CD4-positive, alpha-beta T cell treated with Interleukin-15 for 1 hour (primary cell): ENCODE results near the gene RAB37.

Experiments used
- DNase-seq: peaks from one replicate; pipeline ENCODE4 v3.0.0-alpha.2; 2020

RAB37 gene

DNA sequence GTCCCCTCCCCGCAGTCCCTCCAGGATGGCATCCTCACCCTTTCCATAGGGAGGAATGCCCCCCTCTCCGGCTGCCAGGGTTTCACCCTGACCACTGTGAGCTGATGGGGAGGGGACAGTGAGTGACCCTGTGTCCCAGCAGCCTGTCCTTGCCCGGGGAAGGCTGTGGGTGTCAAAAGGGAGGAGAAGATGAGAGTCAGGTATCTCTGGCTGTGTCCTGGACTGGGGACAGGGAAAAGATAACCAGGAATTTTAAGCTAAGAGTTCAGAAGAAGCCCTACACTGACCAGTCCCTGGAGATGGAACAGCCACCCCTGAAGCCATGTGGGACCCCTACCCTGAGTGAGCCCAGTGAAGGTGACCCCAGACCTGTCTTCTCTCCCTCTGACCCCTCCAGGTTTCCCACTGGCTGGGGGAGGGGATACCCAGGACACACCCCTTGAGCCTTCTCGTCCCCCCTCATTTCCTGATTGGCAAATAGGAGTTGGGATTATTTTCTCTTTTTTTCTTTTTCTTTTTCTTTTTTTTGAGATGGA, 27.8 kb downstream of the RAB37 start:
- no peak for DNase-seq

- no peak for DNase-seq
Observed at GRCh38 chr17:74766413-74766812, 29.4 kb downstream of the RAB37 start.

DNA sequence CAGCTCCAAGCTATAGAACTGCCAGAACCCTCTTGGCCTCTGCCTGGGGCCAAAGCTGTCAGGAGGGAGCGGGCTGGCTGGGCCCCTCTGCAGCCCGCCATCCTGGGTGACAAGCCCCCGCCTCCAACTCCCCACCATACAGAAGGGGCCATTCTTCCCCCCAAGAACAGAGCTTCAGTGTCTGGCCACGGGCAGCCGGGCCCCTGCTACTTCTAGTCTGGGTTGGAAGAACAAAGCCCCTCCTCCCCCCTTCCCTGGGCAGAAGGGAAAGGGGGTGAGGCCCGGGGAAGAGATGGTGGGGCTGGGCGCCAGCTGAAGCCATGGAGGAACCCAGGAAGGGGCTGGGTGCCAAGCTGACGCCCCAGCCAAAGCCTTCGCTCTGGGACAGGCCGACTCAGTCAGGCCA, 30.1 kb downstream of the RAB37 start:
- no peak for DNase-seq

DNA sequence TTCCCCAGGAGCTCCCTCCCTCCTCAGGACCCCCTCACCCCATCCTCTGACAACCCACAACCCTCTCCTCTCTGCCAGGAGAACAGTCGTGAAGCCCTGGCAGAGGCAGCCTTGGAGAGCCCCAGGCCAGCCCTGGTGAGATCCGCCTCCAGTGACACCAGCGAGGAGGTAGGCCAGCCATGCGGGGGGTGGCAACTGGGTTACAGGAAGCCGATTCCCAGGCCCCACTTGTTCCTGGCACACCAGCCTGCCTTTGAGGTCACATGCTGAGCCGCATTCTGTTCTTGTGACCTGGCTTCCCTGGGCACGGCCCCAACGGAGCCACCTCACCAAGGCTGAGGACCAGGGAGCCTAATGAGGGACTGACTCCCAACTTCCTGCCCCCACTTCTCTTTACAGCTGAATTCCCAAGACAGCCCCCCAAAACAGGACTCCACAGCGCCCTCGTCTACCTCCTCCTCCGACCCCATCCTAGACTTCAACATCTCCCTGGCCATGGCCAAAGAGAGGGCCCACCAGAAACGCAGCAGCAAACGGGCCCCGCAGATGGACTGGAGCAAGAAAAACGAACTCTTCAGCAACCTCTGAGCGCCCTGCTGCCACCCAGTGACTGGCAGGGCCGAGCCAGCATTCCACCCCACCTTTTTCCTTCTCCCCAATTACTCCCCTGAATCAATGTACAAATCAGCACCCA, 31.2 kb downstream of the RAB37 start:
- DNase-seq = no peak

GRCh38 chr17:74768763-74769114, 31.7 kb downstream of the RAB37 start:
- DNase-seq = no peak

- no peak for DNase-seq
Observed at GRCh38 chr17:74769266-74769855, 32.3 kb downstream of the RAB37 start.

- DNase-seq = no peak
Observed at GRCh38 chr17:74769856-74770497, 32.9 kb downstream of the RAB37 start.

DNA sequence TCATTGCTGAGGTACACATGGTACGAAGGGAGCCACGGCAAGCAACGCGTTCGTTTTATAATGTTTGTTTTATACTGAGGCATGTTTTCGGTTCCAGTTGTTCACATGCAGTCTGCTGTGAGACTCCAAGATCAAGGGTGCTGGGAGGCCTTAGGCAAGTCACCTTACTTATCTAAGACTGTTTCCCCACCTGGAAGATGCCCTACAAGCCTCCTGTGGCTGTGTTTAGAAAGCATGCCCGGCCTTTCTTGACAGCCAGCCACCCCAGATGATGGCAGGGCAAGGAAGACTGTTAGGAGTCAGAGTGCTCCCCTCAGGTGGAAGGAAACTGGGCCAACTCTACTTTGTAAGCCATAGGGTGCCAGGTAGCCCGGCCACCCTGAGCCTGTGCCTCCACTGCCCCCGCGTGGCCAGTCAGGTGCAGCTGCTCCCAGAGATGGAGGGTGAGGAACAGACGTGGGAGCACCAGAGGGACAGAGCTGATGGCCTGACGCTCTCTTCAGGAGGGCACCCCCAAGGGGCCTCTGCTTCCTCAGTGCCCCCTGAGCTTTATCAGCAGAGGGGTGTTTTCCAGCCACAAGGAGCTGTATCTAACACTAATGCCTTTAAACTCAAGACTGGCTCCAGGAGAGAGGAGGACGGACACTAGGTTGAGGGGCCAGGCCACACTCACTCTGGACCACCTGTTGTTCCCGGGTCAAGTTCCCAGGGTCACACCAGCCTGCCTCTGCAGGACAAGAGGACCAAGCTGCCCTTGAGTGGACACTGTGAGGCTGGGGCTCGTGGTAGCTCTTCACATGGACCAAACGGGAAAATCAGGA, 33.7 kb downstream of the RAB37 start:
- peak; percentile 77 for DNase-seq

- no peak for DNase-seq
Observed at GRCh38 chr17:74771319-74771914, 34.4 kb downstream of the RAB37 start.

- DNase-seq = no peak
Observed at GRCh38 chr17:74772053-74772452, 35.0 kb downstream of the RAB37 start.

DNA sequence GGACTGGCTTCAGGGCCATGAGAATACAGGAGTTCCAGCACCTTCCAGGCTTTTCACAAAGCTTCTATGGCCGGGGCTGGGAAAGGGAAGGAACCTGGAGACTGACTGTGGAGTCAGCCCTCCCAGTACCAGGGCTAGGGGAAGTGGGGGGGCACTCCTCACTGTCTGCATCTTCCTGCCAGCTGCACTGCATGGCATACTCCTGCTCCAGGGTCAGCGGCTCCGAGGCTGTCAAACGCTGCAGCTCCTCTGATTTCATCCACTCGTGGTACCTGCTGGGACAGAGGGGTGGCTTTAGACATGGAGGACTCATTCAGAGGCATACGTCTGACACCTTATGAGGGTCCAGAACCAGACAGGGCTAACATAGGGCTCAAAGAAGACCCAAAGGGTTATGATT, 36.4 kb downstream of the RAB37 start:
- DNase-seq = no peak

DNA sequence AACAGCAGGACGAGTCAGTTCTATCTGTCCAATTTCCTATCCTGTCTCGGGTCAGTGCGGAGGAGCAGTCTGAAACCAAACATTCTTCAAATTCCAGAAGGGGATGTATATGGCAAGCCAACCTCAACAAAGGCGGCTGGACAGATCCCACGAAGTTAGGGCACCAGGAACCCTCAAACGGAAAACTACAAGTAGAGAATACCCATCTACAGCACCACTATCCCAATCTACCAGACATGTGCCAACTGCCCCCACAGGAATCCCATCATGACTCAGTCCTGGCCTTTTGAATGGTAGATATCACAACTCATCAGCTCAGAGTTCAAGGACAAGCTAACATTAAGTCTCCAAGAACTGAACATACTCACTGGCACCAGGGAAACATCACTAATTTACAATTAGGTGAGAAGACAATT, 36.8 kb downstream of the RAB37 start:
- no peak for DNase-seq

DNA sequence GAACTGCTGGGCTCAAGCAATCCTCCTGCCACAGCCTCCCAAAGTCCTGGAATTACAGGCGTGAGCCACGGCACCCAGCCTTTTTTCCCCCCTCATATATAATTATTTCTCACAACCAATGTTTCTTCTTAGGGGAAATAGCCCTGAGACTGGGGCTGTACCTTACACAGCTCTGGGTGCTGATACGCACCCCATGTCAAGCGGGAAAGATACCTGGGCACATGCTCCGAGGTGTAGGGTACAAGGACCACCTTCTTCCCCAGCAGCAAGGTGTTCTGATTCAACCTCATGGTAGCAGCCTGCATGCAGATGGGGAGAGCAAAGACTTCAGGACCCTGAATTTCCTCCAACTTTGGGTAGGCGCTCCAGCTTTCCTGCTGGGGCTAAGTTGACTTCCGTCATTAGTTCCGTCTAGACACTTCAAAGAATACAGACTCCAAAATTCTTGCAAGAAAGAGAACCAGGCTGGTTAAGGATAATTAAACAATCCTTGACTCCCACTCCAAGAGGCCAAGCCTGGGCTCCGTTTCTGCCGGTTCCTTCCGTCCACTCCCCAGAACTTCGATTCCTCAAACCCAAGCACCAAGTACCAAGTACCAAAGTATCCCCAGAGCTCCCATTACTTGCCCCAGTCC, 38.5 kb downstream of the RAB37 start:
- no peak for DNase-seq

- DNase-seq = peak; percentile 97
Observed at GRCh38 chr17:74776044-74776962, 39.2 kb downstream of the RAB37 start, which contains the start of gene NAT9. NAT9 (minus strand) TSS chr17:74776345; CDS start chr17:74775698, 647 bp downstream.

- DNase-seq = no peak
Observed at GRCh38 chr17:74776990-74777389, 39.9 kb downstream of the RAB37 start.

GRCh38 chr17:74777901-74778515, 41.0 kb downstream of the RAB37 start:
- no peak for DNase-seq

GRCh38 chr17:74778960-74779359, 41.9 kb downstream of the RAB37 start:
- DNase-seq = no peak

DNA sequence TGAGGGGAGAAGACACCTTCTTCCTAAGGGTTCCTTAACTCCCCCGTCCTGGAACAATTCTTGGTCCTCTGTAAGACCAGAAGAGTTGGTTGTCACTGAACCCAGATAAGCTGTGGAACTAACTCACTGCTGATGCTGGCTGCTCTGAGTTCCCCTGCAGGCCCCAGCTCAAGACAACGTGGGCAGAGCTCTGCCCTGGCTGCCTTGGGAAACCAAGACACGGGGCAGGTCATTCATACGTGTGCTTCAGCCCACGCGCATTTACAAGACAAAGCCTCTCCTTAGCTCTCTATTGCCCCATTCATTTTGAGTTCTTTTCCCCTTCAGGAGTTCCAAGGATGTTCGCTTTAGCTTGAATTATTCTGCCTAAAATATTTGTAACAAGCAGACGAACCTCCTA, 42.4 kb downstream of the RAB37 start:
- DNase-seq = no peak

DNA sequence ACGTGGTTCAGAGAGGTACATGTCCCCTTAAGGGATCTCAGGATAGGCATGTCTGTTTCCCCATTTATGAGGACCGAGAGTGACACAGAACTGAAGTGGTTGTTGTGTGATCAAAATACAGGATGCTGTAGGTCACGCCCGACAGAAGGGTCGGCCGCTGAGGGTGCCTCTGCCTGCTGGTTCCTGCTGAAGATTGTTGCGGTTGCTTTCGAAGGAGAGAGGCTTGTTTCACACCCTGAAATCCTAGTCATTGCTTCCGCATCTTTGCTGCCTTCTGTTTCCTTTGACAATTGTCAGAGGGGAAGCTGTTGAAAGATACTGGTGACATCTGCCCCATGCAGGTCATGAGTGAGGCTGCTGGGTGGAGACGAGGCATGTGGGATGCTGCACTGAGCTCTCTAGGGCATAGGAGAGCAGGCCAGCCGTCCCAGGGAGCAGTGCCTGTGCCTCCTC, 42.9 kb downstream of the RAB37 start:
- DNase-seq = peak; percentile 88

DNA sequence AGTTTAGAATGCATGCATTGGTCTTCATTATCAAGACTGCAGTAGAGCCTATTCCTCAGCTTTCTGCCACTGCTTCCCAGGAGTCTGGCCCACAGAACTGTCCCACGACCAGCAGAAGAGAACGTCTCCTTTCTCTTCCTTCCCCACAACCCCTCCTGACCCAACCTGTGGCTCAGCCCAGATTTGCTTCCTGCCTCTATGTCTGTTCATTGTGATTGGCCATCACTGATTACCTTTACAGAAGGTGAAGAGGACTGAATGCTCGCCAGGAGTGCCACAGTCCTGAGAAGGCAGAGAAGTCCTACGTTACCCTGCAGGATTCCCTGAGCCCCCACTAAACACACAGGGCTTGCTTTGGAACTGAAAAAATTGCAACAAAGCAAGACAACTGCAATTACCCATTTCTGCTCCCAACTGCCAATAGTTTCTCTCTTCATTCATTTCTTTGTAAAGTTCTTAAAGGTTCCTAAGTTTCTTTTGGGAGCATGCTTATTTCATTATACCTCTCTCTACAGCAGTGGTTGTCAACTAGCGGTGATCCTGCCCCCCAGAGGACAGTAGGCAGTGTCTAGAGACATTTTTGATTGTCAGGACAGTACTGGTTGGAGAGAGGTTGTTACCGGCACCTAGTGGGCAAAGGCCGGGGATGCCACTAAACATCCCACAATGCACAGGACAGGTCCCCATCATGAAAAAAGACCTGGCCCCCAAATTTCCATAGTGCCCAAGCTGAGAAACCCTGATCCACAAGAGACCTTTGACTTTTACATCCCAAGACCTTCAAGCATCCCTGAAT, 43.6 kb downstream of the RAB37 start:
- DNase-seq = peak; percentile 48
